H1 (cell line): Measurements from ENCODE around the gene HIVEP3. TPM values are rescaled to one million over a fixed set of nuclear protein-coding genes. Genes with fewer than 3 reads are reported as not detected.

ENCODE experiments used
- FOSL1 ChIP-seq: IDR thresholded peaks from 2 replicates; pipeline ENCODE4 v1.6.1; 2011; ENCODE audit warnings: mild to moderate bottlenecking, low read depth, low read length, moderate library complexity; ENCODE audit not compliant: insufficient read depth
- HDAC2 ChIP-seq, 2 experiments: fragments of 300-600 bp in 1 of 2; sonication (generic) in 1 of 2; IDR thresholded peaks; 2 replicates each; pipeline ENCODE4 v1.6.1; 2011 to 2012; ENCODE audit warnings: low read depth in 2 of 2, low read length in 2 of 2, mild to moderate bottlenecking in 2 of 2, moderate library complexity in 2 of 2, borderline replicate concordance in 1 of 2, inconsistent platforms in 1 of 2
- KDM4A ChIP-seq: IDR thresholded peaks from one replicate; pipeline ENCODE4 v1.7.1; 2012; ENCODE audit warnings: low read depth, mild to moderate bottlenecking, moderate library complexity, low read length, inconsistent platforms; ENCODE audit not compliant: severe bottlenecking
- POLR2AphosphoS5 ChIP-seq: IDR thresholded peaks from 2 replicates; pipeline ENCODE4 v1.6.1; 2011; ENCODE audit warnings: low read depth, low read length
- polyA plus RNA-seq, 7 experiments: library from polyadenylated mRNA; depleted of rRNA in 3 of 7; stranded (reverse) in 5 of 7; unstranded in 2 of 7; fragments of >200 nt in 5 of 7; fragments of 200-250 nt in 2 of 7; gene quantifications; 1 replicate in 5 of 7; 2 replicates in 1 of 7; 4 replicates in 1 of 7; pipeline versions ENCODE4 v1.2.1 to v1.2.3, GENCODE V29; 2011 to 2013; ENCODE audit warnings: missing spikeins in 2 of 7, mixed read lengths in 2 of 7
- total RNA-seq: library from RNA; stranded (reverse); fragmentation: NEBNext Ultra II Directional; extraction: Animal tissue kit (Norgen Biotek cat#: 25700); gene quantifications from 2 replicates; pipeline ENCODE4 v1.2.1, GENCODE V29; 2021

HIVEP3 gene
- total and polyA plus RNA-seq, 2 of the 8 experiments (the other 6 are each of a cell fraction or from before 2014, with no cell fraction given): 0.24 to 0.69 TPM

GRCh38 chr1:41638086-41639024 lies 280.4 kb downstream of the HIVEP3 start (continued):
- TF ChIP-seq HDAC2 (IDR thresholded peaks at IDR 0.05; ENCODE audit: borderline replicate concordance in 1 of 2, low read depth in 2 of 2, low read length in 2 of 2) (no peak), FOSL1 (no peak), POLR2AphosphoS5 (no peak), KDM4A (no peak)
